Loucy (cell line): Measurements from ENCODE around the gene DCTN2.
"Not testable (repeated sequence)": the region's sequence is repeated elsewhere in the genome, so short reads cannot be mapped to it uniquely, and the experiment has no call there.

Source experiments
- H2AFZ ChIP-seq: fragments of 200-600 bp; sonication (generic); 2 replicates; pipeline ENCODE4 v1.6.0; 2016; ENCODE audit warnings: antibody characterized with exemption, mild to moderate bottlenecking, low read length, moderate library complexity
- H3F3A ChIP-seq: fragments of 200-600 bp; 2 replicates; pipeline ENCODE4 v1.6.0; 2016; ENCODE audit warnings: antibody characterized with exemption, low read depth, mild to moderate bottlenecking
- H3K27me3 ChIP-seq: fragments of 200-600 bp; sonication (generic); 2 replicates; pipeline ENCODE4 v1.6.1; 2014; ENCODE audit warnings: low read length, mild to moderate bottlenecking; ENCODE audit not compliant: insufficient read depth, poor library complexity, severe bottlenecking
- H3K36me3 ChIP-seq: fragments of 200-600 bp; sonication (generic); 2 replicates; pipeline ENCODE4 v1.6.1; 2016; ENCODE audit warnings: low read length; ENCODE audit not compliant: insufficient read depth
- H3K4me1 ChIP-seq: fragments of 200-600 bp; sonication (generic); 2 replicates; pipeline ENCODE4 v1.5.1; 2014; ENCODE audit warnings: low read length, mild to moderate bottlenecking; ENCODE audit not compliant: insufficient read depth, poor library complexity, severe bottlenecking
- H3K4me2 ChIP-seq: fragments of 200-600 bp; sonication (generic); 2 replicates; pipeline ENCODE4 v1.6.0; 2014; ENCODE audit warnings: antibody characterized with exemption, low read length, low read depth, mild to moderate bottlenecking; ENCODE audit not compliant: poor library complexity, severe bottlenecking
- H3K4me3 ChIP-seq: fragments of 200-600 bp; sonication (generic); 2 replicates; pipeline ENCODE4 v1.5.1; 2014; ENCODE audit warnings: low read length, mild to moderate bottlenecking, mixed read lengths; ENCODE audit not compliant: poor library complexity, severe bottlenecking
- H3K79me2 ChIP-seq: fragments of 200-600 bp; sonication (generic); 2 replicates; pipeline ENCODE4 v1.6.1; 2014; ENCODE audit warnings: low read length; ENCODE audit not compliant: insufficient read depth
- H3K9ac ChIP-seq: fragments of 200-600 bp; sonication (generic); 2 replicates; pipeline ENCODE4 v1.6.0; 2014; ENCODE audit warnings: mild to moderate bottlenecking, low read depth, low read length, moderate library complexity; ENCODE audit not compliant: poor library complexity, severe bottlenecking
- H3K9me2 ChIP-seq: fragments of 200-600 bp; sonication (generic); replicated peaks from 2 replicates; pipeline ENCODE4 v1.6.1; 2016; ENCODE audit warnings: low read depth, low read length, mixed read lengths
- H3K9me3 ChIP-seq: fragments of 200-600 bp; sonication (generic); 2 replicates; pipeline ENCODE4 v1.6.1; 2014; ENCODE audit warnings: mild to moderate bottlenecking, antibody characterized with exemption, low read length, low read depth; ENCODE audit not compliant: insufficient read depth
- H4K20me1 ChIP-seq: fragments of 200-600 bp; sonication (generic); 2 replicates; pipeline ENCODE4 v1.6.0; 2014; ENCODE audit warnings: antibody characterized with exemption, low read length, mild to moderate bottlenecking; ENCODE audit not compliant: insufficient read depth, poor library complexity, severe bottlenecking
- CTCF ChIP-seq: fragments of 200-600 bp; sonication (generic); conservative IDR thresholded peaks from 2 replicates; pipeline ENCODE4 v1.5.1; 2014; ENCODE audit warnings: mild to moderate bottlenecking, antibody characterized with exemption, low read length
- EZH2phosphoT487 ChIP-seq: fragments of 200-600 bp; IDR thresholded peaks from 2 replicates; pipeline ENCODE4 v1.6.1; 2018; ENCODE audit warnings: antibody characterized with exemption, mild to moderate bottlenecking, moderate library complexity, borderline replicate concordance

The DCTN2 gene

GRCh38 chr12:57519796-57520052 is 27.3 kb downstream of the DCTN2 start:
- TF ChIP-seq CTCF (no peak), EZH2phosphoT487 (no peak)
- H3K4me3 ChIP-seq: peak overlapping the region; percentile 86
- H3K9me3 ChIP-seq: no peaks in the 10 kb centered on the region
- H3K4me2 ChIP-seq: peak overlapping the region; percentile 96
- H3K9ac ChIP-seq: peak overlapping the region; percentile 92
- H3K9me2 ChIP-seq: no peaks in the 10 kb centered on the region
- H2AFZ ChIP-seq: no peak overlapping the region
- peaks cover 52% of the 10 kb centered on the region for H4K20me1 ChIP-seq
- H3K79me2 ChIP-seq: peaks cover 48% of the 10 kb centered on the region
- peaks cover 15% of the 10 kb centered on the region for H3F3A ChIP-seq
- H3K4me1 ChIP-seq: peaks cover 44% of the 10 kb centered on the region
- peaks cover 37% of the 10 kb centered on the region for H3K36me3 ChIP-seq
- no peaks in the 10 kb centered on the region for H3K27me3 ChIP-seq

DNA sequence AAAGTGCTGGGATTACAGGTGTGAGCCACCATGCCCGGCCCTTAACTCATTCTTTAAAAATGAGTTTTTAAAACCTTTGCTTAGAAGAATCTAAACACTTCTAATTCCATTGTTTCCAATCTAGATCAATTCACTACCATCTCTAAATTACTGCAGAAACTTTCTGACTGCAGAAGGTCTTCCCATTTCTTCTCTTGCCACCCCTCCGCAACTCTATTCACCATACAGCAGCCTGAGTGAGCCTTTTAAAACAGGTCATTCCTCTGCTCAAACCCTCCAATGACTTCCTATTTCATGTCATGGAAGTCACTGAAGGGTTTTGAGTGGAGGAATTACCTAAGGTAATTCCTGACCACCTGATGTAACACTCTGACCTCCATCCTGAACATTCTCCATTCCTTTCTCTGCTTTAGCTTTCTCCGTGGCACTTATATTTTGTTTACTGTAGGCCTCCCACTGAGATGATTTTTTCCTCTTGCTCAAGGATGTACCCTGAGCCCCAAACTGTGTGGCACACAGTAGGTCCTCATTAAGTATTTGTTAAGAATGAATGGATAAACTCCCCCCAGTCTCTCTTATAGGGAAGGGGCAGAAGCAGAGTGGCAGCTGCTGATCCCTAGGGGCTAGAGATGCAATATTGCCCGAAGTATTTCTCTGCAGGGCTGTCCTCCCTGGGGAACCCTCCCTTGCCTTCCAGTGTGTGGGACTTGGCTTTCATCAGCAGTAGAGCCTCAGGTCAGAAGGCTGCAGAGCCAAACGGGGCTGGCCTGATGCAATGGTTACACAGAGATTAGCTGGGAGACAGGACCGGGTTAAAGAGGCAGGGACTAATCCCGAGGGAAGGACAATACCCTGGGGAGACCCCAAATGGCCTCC is 27.8 kb downstream of the DCTN2 start:
- no peaks in the 10 kb centered on the region for H3K9me3 ChIP-seq
- peaks cover 42% of the 10 kb centered on the region for H3K36me3 ChIP-seq
- H3K4me3 ChIP-seq: peak overlapping the region; percentile 86
- H2AFZ ChIP-seq: no peak overlapping the region
- peaks cover 43% of the 10 kb centered on the region for H3K79me2 ChIP-seq
- H3K27me3 ChIP-seq: no peaks in the 10 kb centered on the region
- H3F3A ChIP-seq: peaks cover 15% of the 10 kb centered on the region
- no peaks in the 10 kb centered on the region for H3K9me2 ChIP-seq
- H3K4me2 ChIP-seq: peak overlapping the region; percentile 96
- H3K4me1 ChIP-seq: peaks cover 38% of the 10 kb centered on the region
- H4K20me1 ChIP-seq: peaks cover 46% of the 10 kb centered on the region
- TF ChIP-seq CTCF (no peak), EZH2phosphoT487 (no peak)
- H3K9ac ChIP-seq: peak overlapping the region; percentile 92

- Histone ChIP-seq H4K20me1 (peaks cover 38% of the 10 kb centered on the region), H3K9me2 (no peaks in the 10 kb centered on the region), H3K79me2 (peaks cover 35% of the 10 kb centered on the region), H3K27me3 (no peaks in the 10 kb centered on the region), H3K9ac (peak overlapping the region; percentile 92), H2AFZ (no peak overlapping the region), H3K4me1 (peaks cover 31% of the 10 kb centered on the region), H3K4me2 (peak overlapping the region; percentile 96), H3K4me3 (peak overlapping the region; percentile 86), H3F3A (peaks cover 15% of the 10 kb centered on the region), H3K36me3 (peaks cover 47% of the 10 kb centered on the region), H3K9me3 (no peaks in the 10 kb centered on the region)
- TF ChIP-seq EZH2phosphoT487 (no peak), CTCF (no peak)
Measured at GRCh38 chr12:57518176-57518919, 28.6 kb downstream of the DCTN2 start.

GRCh38 chr12:57517718-57518117 is 29.3 kb downstream of the DCTN2 start:
- H3K9me2 ChIP-seq, H2AFZ ChIP-seq, H3K27me3 ChIP-seq, H3K4me3 ChIP-seq, H3K9me3 ChIP-seq, H3K9ac ChIP-seq: not testable (repeated sequence)
- Histone ChIP-seq H3F3A (peaks cover 15% of the 10 kb centered on the region), H3K36me3 (peaks cover 54% of the 10 kb centered on the region), H4K20me1 (peaks cover 35% of the 10 kb centered on the region), H3K4me1 (peaks cover 30% of the 10 kb centered on the region), H3K4me2 (peak overlapping the region; percentile 96), H3K79me2 (peaks cover 31% of the 10 kb centered on the region)
